HG03354 (cell line): ENCODE data around the gene TIRAP.
"Not testable (repeated sequence)": the region's sequence is repeated elsewhere in the genome, so short reads cannot be mapped to it uniquely, and the experiment has no call there.

Experiments used
- ATAC-seq: cut with Tn5 transposase; IDR thresholded peaks from one replicate; pipeline ENCODE4 v1.9.1; 2021; ENCODE audit warnings: mild to moderate bottlenecking; ENCODE audit not compliant: unreplicated experiment, poor library complexity, severe bottlenecking

TIRAP gene

DNA sequence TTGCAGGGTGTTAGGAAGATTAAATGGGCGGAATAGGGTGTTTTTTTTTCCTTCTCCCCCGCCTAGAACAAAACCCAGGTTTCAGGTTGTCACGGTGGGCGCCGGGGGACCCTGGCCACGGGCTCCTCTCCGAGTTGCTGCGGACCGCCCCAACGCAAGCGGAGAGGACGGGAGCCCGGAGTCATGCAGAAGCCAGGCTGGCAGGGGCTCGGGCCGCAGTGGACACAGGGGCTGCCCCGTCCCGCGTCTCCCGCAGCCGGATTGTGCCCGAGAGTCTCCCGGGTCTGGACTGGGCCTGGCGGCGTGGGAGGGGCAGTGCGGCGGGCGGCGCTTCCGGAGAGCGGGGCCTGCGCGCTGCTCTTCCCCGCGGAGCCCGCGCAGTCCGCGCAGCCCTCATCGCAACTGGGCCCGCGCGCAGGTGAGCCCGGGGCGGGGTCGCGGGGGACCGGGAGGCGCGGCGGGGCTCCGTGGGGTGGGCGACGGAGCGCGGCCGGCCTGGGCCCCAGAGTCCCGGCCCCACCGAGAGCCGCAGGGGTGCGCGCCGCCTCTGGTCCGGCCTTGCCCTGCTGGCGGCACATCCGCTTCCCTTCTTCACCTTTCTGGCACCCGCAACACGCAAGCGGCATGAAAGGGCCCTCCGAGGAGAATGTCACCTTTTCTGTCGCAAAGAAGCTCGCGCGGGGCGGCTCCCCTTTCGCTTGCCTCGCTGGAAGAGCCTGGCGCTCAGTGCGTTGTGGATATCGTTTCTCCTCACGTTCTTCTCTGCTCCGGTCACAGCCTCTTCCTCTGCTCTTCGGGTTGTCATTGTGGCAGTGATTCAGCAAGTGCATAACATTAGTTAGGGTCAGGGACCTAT is at the start of gene TIRAP:
TSS of gene TIRAP (plus strand) at position 358 of the 856 bp plus-strand sequence. CDS start 7,802 bp downstream, outside the sequence.
- peak; percentile 73 for ATAC-seq

- no peak for ATAC-seq
These were observed 49.5 kb upstream of the TIRAP start for GRCh38 chr11:126233391-126233790.

DNA sequence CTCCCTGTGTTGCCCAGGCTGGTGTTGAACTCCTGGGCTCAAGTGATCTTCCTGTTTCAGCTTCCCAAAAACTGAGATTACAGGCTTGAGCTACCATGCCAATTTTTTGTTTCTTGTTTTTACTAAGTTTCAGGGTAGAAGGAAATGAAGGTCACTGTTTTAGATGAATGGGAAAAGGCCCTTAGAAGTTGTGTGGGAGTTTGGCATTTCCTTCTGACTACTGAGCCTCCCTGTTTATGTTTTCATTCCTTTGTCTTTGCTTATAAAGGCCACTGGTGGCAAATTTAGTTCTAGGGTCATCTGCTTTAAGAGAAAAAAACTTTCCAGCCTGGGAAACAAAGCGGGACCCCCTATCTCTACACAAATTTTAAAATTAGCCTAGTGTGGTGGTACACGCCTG is 36.3 kb upstream of the TIRAP start:
- no peak for ATAC-seq

GRCh38 chr11:126253265-126253664 is 29.6 kb upstream of the TIRAP start:
- no peak for ATAC-seq

GRCh38 chr11:126254819-126255218 is 28.1 kb upstream of the TIRAP start:
- ATAC-seq = no peak

DNA sequence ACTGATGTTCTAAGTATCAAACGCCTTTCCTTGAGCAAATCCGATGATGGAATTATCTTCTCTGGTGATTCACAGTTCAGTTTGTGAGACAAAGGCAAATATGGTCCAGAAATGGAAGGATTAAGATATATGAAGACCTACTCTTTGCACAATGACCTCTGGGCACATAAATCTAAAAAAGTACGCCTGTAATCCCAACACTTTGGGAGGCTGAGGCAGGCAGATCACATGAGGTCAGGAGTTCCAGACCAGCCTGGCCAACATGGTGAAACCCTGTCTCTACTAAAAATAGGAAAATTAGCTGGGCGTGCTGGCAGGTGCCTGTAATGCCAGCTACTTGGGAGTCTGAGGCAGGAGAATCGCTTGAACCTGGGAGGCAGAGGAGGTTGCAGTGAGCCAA is 27.4 kb upstream of the TIRAP start:
- ATAC-seq = not testable (repeated sequence)

DNA sequence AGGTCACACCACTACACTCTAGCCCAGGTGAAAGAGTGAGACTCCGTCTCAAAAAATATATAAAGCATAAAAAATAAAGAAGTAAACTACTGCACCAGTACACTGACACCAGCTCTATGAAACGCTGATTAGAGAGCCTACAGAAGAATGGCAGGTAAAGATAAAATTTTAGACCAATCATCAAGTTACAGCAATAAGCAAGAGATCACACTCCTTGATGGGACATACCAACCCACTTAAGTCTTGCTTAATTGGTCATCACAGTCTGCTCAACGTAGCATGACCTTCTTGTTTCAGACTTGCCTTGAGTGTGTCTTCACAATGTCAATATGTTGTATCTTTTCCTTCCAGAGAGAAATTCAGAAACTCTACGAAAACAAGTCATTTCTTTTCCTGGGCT is 26.7 kb upstream of the TIRAP start:
- no peak for ATAC-seq

DNA sequence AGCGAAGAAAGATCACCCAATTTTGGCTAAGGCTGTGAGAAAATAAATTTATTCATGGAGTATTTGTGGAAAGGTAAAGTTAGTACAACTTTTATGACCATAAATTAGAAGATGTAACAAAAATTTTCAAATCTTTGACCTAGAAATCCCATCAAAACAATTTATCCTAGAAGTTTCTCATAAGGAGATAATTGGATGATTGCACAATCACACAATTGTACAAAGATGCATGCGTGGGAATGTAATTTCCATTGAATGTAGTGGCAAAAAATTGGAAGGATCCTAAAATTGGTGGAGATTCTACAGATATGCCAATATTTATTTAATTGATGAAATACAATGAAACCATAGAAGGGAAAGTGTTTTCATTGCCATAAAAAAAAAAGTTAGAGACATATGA is 25.7 kb upstream of the TIRAP start:
- ATAC-seq = no peak

DNA sequence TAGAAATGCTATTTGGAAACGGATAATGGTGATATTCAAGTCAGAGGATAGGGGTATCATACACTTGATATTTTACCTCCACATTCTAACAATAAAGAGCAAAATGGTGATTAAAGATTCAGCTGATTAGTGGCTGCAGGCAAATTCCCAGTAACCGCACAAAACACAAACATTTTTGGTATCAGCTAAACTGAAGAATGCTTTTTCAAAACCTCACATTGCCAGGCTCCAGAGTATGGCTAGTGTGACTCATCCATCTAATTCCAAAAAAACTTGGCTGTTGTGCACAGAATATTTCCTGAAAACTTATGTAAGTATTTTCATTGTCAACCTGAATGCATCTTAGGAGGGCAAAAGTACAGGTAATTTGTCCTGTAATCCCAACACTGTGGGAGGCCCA is 25.1 kb upstream of the TIRAP start:
- no peak for ATAC-seq

DNA sequence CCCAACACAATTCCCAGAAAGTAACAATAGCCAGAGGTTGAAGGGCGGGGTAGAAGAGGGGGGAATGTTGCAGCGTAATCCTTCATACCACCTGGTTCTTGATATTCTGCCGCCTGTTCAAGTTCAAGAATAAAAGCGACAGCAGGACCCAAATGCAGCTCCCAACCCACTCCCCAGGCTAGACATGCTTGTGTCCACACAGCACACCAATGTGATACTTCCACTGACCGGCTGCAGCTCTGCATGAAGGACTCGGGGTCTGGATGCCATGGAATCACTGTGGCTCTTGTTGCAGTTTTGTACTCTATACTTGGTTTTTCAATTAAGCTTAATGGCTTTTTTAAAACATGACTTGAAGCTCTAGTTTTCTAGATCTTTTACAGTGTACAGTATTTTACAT is 20.7 kb upstream of the TIRAP start:
- no peak for ATAC-seq

DNA sequence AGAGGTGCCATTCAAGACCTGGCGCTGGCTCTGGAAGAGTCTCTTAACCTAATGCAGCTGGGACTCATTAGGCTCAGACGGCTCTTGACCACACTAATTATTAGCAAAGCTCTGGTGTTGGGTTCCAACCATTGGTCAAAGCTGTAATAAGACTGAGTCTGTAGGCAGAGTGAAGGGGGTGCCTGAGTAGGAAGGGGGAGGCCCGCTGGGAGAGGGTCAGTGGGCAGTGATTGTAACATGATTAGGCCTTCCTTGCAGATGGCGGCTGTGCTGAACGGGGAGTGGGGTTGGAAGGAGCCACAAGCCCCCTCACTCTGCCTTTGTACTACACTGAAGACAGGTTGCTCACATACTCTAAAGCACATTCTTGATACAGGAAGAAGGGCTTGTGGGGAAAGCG is 19.4 kb upstream of the TIRAP start:
- no peak for ATAC-seq

DNA sequence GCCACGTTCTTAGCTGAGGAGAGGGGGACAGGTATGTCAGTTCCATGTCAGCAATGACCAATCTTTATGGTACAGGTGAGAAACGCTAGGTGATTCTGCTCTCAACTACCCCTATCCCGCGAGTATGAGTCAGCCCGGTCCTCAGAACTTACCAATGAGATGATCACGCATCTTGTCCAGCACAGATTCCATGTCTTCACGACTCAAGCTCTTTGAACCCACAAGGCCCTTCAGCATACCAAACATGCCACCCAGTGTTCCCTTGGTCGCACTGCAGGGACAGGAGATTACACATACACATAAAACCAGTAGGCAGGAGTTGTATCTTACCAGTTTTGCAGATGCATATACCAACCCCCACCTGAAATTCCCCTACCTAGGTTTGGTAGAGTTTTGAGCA is 17.1 kb upstream of the TIRAP start:
- no peak for ATAC-seq

GRCh38 chr11:126267650-126268049 is 15.2 kb upstream of the TIRAP start:
- no peak for ATAC-seq

- peak; percentile 2 for ATAC-seq
These were observed 14.6 kb upstream of the TIRAP start for GRCh38 chr11:126268361-126268707.

- peak; percentile 99 for ATAC-seq
These were observed 13.9 kb upstream of the TIRAP start, which contains the start of the genes FOXRED1 and SRPRA for GRCh38 chr11:126268708-126269579. FOXRED1 (plus strand) TSS chr11:126269154; CDS start chr11:126269207, 53 bp downstream. SRPRA (minus strand) TSS chr11:126268895; CDS start chr11:126268804, 91 bp downstream.

DNA sequence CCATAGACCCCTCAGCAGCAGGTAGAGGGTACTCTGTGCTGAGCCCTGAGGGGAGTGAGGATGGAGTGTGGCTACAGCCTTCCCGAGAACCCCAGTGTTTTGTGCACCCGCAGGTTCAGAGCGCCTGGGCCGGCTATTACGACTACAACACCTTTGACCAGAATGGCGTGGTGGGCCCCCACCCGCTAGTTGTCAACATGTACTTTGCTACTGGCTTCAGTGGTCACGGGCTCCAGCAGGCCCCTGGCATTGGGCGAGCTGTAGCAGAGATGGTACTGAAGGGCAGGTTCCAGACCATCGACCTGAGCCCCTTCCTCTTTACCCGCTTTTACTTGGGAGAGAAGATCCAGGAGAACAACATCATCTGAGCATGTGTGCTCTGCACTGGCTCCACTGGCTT is 5.6 kb upstream of the TIRAP start:
- no peak for ATAC-seq

DNA sequence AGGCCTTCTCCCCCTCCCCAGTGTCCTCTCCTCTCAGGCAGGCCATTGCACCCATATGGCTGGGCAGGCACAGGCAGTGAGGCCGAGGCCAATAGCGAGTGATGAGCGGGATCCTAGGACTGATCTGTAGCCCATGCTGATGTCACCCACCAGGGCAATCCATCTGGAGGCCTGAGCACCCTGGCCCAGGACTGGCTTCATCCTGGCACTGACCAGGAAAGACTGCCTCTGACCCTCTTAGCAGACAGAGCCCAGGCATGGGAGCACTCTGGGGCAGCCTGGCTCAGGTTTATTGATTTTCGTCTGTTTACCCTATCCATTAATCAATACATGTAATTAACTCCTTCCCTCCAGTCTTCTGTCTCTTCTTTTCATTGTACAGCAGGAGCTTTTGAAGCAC is 5.1 kb upstream of the TIRAP start:
- no peak for ATAC-seq

GRCh38 chr11:126279191-126279590 is 3.7 kb upstream of the TIRAP start:
- no peak for ATAC-seq

- ATAC-seq = no peak
These were observed 2.3 kb upstream of the TIRAP start for GRCh38 chr11:126280595-126280994.

DNA sequence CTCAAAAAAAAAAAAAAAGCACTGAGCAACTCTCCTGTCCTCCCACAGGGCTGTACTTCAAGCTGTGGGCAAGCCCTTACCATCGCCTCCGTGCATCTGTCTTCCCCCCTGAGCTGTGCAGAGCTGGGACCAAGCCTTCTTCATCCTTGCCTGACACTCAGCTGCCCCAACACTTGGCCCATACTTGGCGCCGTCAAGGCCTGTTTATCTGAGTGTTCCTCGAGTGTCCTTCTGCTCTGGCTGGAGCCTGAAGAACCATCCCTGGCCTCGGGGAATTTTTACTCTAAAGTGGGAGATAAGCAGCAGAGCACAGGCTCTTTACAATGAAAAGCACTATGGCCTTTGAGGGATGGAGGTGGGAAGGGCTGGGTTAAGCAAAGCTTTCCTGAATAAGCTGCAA is 1.6 kb upstream of the TIRAP start:
- ATAC-seq = no peak
